Melanocyte of skin (primary cell): ENCODE measurements around the gene RIF1. TPM values are rescaled to one million over a fixed set of nuclear protein-coding genes. Genes with fewer than 3 reads are reported as not detected.

Experiments used
- small RNA-seq, 2 donors: library from RNA; depleted of rRNA; stranded (forward); fragments of <200 nt; gene quantifications; one replicate each; pipeline ENCODE3, GENCODE V24; 2012
- total RNA-seq, 2 donors: library from RNA; depleted of rRNA; stranded (reverse); fragments of >200 nt; gene quantifications; 2 replicates each; pipeline ENCODE4 v1.2.3, GENCODE V29; 2012

The RIF1 gene, protein sequence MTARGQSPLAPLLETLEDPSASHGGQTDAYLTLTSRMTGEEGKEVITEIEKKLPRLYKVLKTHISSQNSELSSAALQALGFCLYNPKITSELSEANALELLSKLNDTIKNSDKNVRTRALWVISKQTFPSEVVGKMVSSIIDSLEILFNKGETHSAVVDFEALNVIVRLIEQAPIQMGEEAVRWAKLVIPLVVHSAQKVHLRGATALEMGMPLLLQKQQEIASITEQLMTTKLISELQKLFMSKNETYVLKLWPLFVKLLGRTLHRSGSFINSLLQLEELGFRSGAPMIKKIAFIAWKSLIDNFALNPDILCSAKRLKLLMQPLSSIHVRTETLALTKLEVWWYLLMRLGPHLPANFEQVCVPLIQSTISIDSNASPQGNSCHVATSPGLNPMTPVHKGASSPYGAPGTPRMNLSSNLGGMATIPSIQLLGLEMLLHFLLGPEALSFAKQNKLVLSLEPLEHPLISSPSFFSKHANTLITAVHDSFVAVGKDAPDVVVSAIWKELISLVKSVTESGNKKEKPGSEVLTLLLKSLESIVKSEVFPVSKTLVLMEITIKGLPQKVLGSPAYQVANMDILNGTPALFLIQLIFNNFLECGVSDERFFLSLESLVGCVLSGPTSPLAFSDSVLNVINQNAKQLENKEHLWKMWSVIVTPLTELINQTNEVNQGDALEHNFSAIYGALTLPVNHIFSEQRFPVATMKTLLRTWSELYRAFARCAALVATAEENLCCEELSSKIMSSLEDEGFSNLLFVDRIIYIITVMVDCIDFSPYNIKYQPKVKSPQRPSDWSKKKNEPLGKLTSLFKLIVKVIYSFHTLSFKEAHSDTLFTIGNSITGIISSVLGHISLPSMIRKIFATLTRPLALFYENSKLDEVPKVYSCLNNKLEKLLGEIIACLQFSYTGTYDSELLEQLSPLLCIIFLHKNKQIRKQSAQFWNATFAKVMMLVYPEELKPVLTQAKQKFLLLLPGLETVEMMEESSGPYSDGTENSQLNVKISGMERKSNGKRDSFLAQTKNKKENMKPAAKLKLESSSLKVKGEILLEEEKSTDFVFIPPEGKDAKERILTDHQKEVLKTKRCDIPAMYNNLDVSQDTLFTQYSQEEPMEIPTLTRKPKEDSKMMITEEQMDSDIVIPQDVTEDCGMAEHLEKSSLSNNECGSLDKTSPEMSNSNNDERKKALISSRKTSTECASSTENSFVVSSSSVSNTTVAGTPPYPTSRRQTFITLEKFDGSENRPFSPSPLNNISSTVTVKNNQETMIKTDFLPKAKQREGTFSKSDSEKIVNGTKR (N-terminal part only)
- total RNA-seq: 10 to 100 TPM; 32.0 to 35.3 TPM

DNA sequence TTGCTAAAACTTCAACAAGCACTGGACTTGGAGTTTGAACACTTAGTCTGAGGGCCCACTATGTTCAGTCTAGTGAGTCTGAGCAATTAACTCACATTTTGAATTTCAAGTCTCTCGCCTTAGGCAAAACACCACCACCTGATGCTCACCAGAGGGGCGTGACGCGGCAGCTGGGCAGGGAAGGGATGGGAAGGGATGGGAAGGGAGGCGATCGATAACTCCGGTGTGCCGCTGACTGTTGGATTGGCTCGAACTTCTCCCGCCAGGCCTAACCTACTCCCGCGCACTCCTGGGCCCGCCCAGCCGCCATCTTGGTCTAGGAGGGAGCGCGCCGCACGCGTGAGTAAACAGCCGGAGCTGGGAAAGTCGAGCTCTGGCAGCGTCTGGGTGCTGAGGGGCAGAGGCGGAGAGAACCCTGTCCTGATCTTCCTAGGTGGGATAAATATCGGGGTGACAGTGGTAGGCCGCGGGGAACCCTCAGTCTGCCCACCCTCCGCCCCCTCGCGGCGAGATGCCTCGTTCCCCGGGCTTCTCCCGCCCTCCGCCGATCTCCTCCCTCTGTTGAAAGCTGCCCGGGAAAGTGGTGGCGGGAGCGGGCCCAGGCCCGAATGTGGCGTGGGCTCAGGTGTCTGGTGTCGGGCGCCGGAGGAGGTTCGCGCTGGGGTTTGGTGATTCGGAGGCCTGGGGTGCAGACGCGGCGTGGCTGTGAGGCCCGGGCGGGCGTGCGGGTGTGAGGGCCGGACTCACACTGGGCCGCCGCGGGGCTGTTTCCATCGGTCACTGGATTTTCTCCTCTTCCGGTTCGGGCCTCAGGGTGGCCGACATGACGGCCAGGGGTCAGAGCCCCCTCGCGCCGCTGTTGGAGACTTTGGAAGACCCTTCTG, at the start of gene RIF1:
Gene RIF1, plus strand, starts transcription at position 302 of the 884 bp plus-strand sequence. Its CDS starts 522 bp downstream, at position 824.

Small RNA genes within 50 kb of the gene (small RNA-seq; reads per million reads assigned to genes)
- 0 reads per million in 2 donors for gene MIR4773-1
- 0 reads per million in 2 donors for gene RN7SL124P

Other genes starting within 250 kb of the RIF1 start
- 1 to 10 TPM; 4.1 to 4.7 TPM for gene RBM43, start 148.0 kb upstream of the RIF1 start, total RNA-seq
- gene NMI, start 120.2 kb upstream of the RIF1 start, total RNA-seq: 10 to 100 TPM; 16.9 to 26.6 TPM
- 10 to 100 TPM; 12.7 to 66.1 TPM for gene TNFAIP6, start 52.3 kb upstream of the RIF1 start, total RNA-seq